Measurements from ENCODE around the gene AGAP3. TPM values are rescaled to one million over a fixed set of nuclear protein-coding genes. Genes with fewer than 3 reads are reported as not detected.

AGAP3 gene
- total RNA-seq, 1 experiment from 2014 or later: 19.9 TPM

DNA sequence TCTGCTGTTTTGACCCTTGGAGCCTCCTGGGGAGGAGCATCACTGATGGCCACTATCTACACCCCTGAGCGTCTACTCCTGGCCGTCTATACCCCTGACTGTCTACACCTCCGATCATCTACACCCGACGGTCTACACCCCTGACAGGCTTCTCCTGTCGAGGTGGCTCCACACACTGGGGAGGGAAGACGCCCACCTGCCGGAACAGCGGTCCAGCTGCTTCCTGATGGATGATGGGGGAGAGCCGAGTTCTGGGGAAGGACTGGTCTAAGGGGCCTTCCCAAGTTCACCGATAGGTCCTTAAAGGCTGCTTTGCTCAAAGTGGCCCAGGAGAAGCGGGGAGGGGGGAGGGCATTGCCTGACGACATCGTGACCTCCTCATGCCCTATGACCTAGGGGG lies 41.9 kb downstream of the AGAP3 start:
- Histone ChIP-seq H3K27ac (no peak overlapping the region), H3K4me3 (no peak overlapping the region), H3K4me1 (replicated peaks) (no peaks in the 10 kb centered on the region), H3K27me3 (replicated peaks) (no peaks in the 10 kb centered on the region), H3K9me3 (replicated peaks) (no peaks in the 10 kb centered on the region), H3K36me3 (peaks cover 52% of the 10 kb centered on the region)
- no peak for DNase-seq (ENCODE audit: low read depth in 1 of 2, low spot score in 2 of 2)

DNA sequence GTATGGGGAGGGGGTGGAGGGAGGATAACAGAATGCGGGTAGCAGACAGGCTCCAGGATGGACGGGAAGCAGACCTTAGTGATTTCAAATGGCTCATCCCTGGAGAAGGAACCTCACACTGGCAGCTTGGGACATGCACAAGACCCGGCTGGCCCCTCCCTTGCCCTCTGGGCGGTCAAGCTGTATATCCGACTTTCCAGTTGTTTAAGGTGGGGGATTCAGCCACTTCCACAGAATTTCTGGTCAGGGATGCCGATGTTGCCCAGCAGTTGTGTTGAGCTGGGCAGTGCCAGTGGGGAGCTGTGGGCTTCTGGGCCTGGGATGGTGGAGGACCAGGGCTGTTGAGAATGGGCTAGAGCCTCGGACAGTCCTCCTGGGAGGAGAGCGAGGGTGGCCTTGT lies 42.4 kb downstream of the AGAP3 start:
- H3K9me3 ChIP-seq (replicated peaks): no peaks in the 10 kb centered on the region

DNA sequence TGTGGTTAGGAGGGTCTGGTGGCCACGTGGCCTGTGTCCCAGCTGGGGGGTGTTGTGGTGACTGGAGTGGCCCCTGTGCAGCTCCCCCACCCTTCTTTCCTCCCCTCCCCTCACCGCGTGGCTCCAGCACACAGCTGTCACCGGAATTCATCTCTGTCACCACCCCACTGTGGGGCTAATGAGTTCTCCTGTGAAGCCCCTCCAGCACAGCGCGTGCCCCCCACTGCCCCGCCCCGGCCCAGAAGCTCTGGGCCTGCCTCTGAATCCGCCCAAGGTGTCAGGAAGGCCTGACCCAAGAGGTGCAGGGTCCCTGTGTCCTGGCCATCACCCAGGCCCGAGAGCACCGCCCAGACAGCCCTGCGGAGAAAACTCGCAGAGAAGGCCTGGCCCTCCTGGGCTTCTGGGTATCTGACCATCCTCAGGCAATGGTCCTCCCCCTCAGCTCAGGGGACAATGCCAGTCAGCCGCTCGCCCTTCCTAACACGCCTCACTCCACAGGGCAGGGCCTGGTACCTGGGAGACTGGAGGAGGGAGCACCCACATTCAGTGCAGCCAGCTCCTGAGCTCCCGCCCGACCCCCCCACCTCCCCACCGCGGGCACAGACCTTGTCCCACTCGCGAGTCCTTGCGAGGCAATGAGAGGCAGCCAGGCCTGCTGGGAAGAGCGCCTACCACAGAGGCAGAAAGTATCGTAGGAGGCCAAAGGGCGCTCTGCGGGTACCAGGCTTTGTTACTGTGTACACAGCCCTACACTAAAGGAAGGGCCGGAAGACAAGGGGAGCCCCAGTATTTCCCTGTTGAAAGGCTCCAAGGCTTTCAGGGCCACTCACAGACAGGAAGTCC lies 43.1 kb downstream of the AGAP3 start:
- peaks cover 49% of the 10 kb centered on the region for H3K36me3 ChIP-seq
- no peaks in the 10 kb centered on the region for H3K4me1 ChIP-seq (replicated peaks)
- no peak overlapping the region for H3K4me3 ChIP-seq
- H3K27ac ChIP-seq: no peak overlapping the region
- H3K27me3 ChIP-seq (replicated peaks): no peaks in the 10 kb centered on the region
- no peak for DNase-seq (ENCODE audit: low read depth in 1 of 2, low spot score in 2 of 2)
- no peaks in the 10 kb centered on the region for H3K9me3 ChIP-seq (replicated peaks)

More for the DNA sequence above, 42.4 kb downstream of the AGAP3 start:
- Histone ChIP-seq H3K4me3 (no peak overlapping the region), H3K27me3 (replicated peaks) (no peaks in the 10 kb centered on the region), H3K27ac (no peak overlapping the region), H3K36me3 (peaks cover 49% of the 10 kb centered on the region), H3K4me1 (replicated peaks) (no peaks in the 10 kb centered on the region)
- no peak for DNase-seq (ENCODE audit: low read depth in 1 of 2, low spot score in 2 of 2)

DNA sequence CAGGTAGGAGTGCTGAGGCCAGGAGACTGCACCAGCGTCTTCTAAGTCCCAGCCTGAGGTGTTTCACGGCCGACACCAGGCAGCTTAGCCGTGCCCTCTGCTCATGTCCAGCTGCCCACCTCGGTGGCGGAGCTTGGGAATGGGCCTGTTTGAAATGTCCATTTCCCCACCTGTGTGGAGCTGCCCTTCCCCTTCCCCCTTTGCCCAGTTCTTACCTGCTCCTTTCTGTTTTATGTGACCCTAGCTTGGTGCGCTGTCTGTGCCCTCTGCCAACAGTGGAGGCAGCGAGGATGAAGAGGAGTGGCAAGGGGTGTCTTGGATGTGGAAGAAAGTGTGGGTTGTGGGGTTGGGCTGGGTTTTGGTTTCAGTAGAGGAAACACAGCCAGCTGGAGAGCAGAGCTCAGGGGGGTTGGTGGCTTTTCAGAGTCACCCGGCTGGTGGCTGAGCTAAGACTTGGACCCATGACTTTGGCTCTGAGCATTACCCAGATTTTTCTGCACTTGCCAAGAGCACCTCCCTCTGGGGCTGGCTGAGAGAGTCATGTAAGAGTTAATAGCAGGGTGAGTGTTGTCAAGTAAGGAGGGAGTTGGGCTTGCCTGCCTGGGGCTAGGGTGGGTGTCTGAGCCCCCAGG lies 43.8 kb downstream of the AGAP3 start:
- Histone ChIP-seq H3K27ac (no peak overlapping the region), H3K4me1 (replicated peaks) (no peaks in the 10 kb centered on the region), H3K4me3 (no peak overlapping the region), H3K36me3 (peaks cover 45% of the 10 kb centered on the region), H3K9me3 (replicated peaks) (no peaks in the 10 kb centered on the region), H3K27me3 (replicated peaks) (no peaks in the 10 kb centered on the region)
- no peak for DNase-seq (ENCODE audit: low read depth in 1 of 2, low spot score in 2 of 2)

DNA sequence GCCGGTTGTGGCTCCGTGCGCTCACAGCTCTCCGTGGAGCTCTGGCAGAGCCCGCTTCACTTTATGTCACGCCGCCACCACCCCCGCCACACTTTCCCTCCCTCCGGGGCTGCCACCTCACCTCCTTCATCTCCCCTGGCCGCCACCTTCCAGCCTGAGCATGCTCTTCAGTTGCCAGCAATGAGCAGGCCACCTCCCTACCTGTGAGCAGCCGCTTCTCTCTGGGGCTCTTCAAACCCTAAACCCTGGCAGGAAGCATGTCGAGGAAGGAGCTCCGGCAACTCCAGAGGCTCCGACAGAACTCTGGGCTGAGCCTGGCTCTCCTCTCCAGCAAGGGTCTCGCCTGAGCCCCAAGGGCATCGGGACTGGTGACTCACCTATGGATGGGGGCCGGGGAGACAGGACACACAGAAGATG lies 44.5 kb downstream of the AGAP3 start:
- DNase-seq (ENCODE audit: low read depth in 1 of 2, low spot score in 2 of 2): no peak
- H3K4me1 ChIP-seq (replicated peaks): no peaks in the 10 kb centered on the region
- peaks cover 48% of the 10 kb centered on the region for H3K36me3 ChIP-seq
- H3K27ac ChIP-seq: no peak overlapping the region
- no peak overlapping the region for H3K4me3 ChIP-seq
- H3K27me3 ChIP-seq (replicated peaks): no peaks in the 10 kb centered on the region
- H3K9me3 ChIP-seq (replicated peaks): no peaks in the 10 kb centered on the region

DNA sequence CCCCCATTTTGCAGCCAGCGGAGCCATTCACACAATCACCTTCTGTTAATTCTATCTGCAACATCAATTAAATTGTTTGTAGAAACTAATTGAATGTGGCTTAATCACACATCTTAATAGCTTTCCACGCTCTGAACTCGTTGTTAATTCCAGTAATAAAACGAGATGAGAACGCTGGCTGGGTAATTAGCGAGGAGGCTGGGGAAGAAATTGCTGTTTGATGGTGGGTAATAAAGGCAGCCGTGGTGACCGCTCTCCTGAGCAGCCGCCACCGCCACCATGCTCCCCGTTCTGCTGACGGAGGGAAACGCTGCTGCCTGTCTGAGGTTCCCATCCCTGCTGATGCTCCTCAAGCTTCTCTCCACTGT lies 44.9 kb downstream of the AGAP3 start:
- Histone ChIP-seq H3K9me3 (replicated peaks) (no peaks in the 10 kb centered on the region), H3K27me3 (replicated peaks) (no peaks in the 10 kb centered on the region), H3K4me1 (replicated peaks) (no peaks in the 10 kb centered on the region), H3K4me3 (no peak overlapping the region), H3K36me3 (peaks cover 51% of the 10 kb centered on the region), H3K27ac (no peak overlapping the region)
- no peak for DNase-seq (ENCODE audit: low read depth in 1 of 2, low spot score in 2 of 2)

DNA sequence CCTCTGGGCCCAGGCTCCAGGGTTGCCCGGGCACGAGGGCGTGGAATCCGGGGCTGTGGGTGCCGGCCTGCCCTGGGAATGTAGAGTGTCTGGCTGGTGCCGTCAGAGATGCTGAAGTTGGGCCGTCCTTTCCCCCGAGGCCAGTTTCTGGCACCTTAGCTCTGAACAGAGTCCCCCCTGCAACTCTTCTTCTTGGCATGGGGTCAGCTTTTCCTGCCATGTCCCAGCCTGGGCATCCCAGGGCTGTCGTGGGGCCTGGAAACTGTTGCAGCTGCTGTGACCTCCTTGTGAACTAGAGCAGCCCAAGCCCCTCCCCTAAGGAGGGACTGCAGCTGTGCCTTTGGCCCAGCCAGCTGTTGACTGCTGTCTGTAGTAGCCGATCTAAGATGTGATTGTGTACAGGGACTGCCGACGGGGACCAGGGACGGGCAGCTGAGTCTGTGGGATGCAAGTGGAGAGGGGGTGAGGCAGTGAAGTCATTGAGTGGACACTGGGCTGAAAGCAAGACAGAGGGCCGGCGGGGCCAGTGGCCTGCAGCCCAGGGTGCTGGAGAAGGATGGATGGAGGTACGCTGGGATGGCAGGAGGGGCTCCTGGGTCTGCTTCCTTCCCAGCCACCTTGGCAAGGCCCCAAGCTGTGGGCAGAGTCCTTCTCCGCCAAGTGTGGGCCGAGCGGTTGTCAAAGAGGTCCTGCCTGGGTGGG lies 45.5 kb downstream of the AGAP3 start:
- H3K4me1 ChIP-seq (replicated peaks): no peaks in the 10 kb centered on the region
- H3K36me3 ChIP-seq: peaks cover 52% of the 10 kb centered on the region
- no peak overlapping the region for H3K27ac ChIP-seq
- H3K9me3 ChIP-seq (replicated peaks): no peaks in the 10 kb centered on the region
- no peaks in the 10 kb centered on the region for H3K27me3 ChIP-seq (replicated peaks)
- DNase-seq (ENCODE audit: low read depth in 1 of 2, low spot score in 2 of 2): no peak
- H3K4me3 ChIP-seq: no peak overlapping the region

DNA sequence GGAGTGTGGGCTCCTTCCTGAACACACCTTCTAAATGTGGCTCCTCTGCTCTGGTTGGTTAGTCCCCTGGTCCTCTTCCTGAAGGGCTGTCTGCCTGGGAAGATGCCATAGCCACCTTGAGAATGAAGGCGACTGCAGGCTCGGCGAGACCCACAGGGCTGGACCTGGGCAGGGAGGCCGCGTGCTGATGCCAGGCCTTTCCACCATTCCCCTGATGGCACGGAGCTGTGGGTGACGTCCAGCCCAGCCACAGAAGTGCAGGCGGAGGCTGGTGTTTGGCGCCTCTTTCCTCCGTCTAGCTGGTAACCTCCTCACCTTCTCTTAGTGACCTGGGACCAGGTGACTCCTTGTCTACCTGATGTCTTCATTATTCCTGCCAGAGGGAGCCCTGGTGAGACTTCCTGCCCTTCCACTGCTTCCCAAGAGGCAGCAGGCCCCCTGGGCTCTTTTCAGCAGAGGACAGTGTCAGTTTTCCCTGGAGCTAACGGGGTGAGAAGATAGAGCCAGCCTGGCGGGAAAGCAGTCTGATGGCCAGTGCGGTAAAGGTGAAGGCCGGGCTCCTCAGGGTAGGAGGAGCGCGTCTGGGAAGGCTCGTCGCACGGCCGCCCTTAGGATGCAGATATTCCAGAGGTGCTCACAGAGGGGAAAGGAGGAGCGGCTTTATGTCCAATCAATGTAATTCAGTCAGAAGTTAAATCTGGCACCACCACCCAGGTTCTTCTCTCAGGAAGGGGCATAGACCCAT lies 46.4 kb downstream of the AGAP3 start:
- Histone ChIP-seq H3K4me3 (no peak overlapping the region), H3K4me1 (replicated peaks) (no peaks in the 10 kb centered on the region), H3K27ac (no peak overlapping the region), H3K9me3 (replicated peaks) (no peaks in the 10 kb centered on the region), H3K27me3 (replicated peaks) (no peaks in the 10 kb centered on the region), H3K36me3 (peaks cover 52% of the 10 kb centered on the region)
- DNase-seq (ENCODE audit: low read depth in 1 of 2, low spot score in 2 of 2): no peak

DNA sequence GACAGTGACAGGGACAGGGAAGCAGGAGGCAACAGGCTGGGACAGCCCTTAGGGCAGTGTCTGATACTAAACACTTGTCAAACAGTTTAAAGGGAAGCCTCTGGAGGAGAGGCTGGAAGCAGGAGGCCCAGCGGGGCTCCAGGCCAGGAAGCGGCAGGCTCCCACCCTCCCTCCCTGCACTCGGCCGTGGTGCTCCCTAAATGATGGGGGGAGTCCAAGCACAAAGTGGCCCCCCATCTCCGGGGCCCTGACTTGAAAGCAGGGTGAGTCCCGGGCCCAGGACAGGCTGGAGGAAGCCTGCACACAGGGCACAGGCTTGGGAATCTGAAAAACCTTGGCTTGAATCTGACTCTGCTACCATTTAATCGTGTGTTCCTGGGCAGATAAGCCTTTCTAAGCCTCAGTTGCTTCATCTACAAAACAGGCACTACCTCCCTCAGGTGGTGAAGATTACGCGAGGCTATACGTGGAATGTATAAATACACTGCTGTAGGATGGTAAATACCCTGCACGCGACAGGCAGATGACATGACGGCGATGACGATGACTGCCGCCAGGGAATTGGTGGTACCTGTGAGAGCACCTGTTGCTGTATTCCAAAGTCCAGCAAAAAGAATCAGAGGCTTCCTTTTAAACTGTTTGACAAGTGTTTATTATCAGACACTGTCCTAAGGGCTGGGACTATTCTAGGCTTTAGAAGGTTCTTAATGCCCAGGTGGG lies 47.2 kb downstream of the AGAP3 start:
- DNase-seq (ENCODE audit: low read depth in 1 of 2, low spot score in 2 of 2): no peak
- no peak overlapping the region for H3K4me3 ChIP-seq
- no peak overlapping the region for H3K27ac ChIP-seq
- H3K9me3 ChIP-seq (replicated peaks): no peaks in the 10 kb centered on the region
- H3K4me1 ChIP-seq (replicated peaks): no peaks in the 10 kb centered on the region
- H3K27me3 ChIP-seq (replicated peaks): no peaks in the 10 kb centered on the region
- H3K36me3 ChIP-seq: peaks cover 47% of the 10 kb centered on the region

DNA sequence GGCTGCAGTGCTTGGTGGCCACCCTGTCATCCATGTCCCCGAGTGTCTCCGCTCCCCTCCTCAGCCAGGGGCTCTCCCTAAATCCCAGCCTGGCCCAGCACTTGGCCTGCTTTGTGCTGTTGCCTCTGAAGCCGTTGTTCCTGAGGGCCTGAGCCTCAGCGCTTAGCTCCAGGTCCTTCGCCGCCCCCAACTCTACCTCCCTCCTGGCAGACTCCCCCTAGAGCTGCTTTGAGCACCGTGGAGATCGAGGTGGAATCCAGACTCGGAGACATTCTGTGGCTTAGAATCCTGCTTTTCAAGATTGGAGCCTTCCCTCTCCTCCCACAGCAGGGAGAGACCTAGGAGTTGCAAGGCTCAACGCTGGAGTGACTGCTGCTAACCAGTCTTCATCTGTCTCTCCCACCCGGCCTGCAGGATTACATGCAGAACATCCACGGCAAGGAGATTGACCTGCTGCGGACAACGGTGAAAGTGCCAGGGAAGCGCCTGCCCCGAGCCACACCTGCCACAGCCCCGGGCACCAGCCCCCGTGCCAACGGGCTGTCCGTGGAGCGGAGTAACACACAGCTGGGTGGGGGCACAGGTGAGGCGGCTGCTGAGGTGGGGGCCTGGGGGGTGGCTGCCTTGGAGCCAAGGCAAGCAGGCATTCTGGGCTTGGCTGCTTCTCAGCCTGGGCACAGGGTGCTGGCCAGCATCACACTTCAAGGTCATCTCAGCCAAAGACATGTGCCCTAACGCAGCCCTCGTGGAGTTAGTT lies 47.9 kb downstream of the AGAP3 start:
- no peak for DNase-seq (ENCODE audit: low read depth in 1 of 2, low spot score in 2 of 2)
- Histone ChIP-seq H3K9me3 (replicated peaks) (no peaks in the 10 kb centered on the region), H3K36me3 (peaks cover 42% of the 10 kb centered on the region), H3K4me1 (replicated peaks) (no peaks in the 10 kb centered on the region), H3K27ac (no peak overlapping the region), H3K4me3 (no peak overlapping the region), H3K27me3 (replicated peaks) (no peaks in the 10 kb centered on the region)

DNA sequence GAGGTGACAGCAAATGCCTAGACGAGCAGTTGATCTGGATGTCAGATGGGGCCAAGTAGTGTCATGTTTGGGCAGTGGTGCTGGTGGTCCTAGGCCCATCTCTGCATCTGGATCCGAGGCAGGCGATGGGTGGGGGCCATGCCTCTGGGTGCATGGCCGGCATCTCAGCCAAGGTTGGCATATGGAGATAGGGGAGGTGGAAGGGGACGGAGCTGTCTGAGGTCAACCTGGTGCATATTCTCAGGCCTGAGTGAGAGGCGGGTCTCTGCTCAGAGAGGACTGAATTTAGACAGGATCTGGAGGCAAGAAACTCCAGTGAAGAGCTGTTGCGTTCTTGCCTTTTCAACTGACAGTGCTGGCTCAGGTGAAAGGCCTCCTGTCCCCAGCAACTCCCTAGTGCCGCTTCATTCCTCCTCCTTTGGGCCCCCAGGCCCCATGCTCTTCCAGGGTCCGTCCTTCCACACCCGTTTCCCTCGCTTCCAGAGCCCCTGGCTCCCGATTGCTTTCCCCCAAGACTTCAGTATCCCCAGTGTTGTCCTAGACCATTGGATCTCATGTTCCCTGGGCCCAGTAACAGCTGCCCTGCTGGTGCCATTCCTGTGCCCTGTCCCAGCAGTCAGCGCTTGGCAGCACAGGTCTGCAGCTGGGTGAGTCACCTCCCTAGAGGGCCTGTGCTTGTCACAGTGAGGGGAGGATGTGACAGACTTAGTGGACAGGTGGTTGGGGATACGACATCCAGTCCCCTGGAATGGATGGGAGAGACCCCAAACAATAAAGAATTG lies 48.7 kb downstream of the AGAP3 start:
- peaks cover 39% of the 10 kb centered on the region for H3K36me3 ChIP-seq
- no peak overlapping the region for H3K27ac ChIP-seq
- DNase-seq (ENCODE audit: low read depth in 1 of 2, low spot score in 2 of 2): no peak
- no peak overlapping the region for H3K4me3 ChIP-seq
- no peaks in the 10 kb centered on the region for H3K27me3 ChIP-seq (replicated peaks)
- no peaks in the 10 kb centered on the region for H3K4me1 ChIP-seq (replicated peaks)
- H3K9me3 ChIP-seq (replicated peaks): no peaks in the 10 kb centered on the region

DNA sequence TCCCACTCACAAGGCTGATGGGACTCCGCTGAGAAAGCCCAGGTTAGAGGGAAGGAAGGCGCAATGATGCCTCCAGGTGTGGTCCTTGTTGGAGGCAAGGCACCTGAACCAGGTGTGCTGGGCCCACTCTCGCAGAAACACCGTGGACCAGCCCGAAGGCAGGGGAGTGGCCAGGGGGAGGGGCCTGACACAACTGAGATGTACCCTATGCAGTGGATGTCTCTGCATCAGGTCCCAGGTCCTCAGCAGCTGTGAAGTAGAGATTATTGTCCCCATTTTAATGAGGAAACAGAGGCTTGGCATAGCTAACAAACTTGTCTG lies 49.2 kb downstream of the AGAP3 start:
- Histone ChIP-seq H3K36me3 (peaks cover 37% of the 10 kb centered on the region), H3K27me3 (replicated peaks) (no peaks in the 10 kb centered on the region), H3K9me3 (replicated peaks) (no peaks in the 10 kb centered on the region), H3K4me3 (no peak overlapping the region), H3K4me1 (replicated peaks) (no peaks in the 10 kb centered on the region), H3K27ac (no peak overlapping the region)
- DNase-seq (ENCODE audit: low read depth in 1 of 2, low spot score in 2 of 2): no peak

Measured in SJSA1 (cell line).